GM18499 (cell line): ENCODE results near the gene TTC39A.

Source experiments
- ATAC-seq: cut with Tn5 transposase; IDR thresholded peaks from one replicate; pipeline ENCODE4 v1.9.1; 2021; ENCODE audit warnings: moderate number of reproducible peaks; ENCODE audit not compliant: insufficient read depth, unreplicated experiment

Gene TTC39A

DNA sequence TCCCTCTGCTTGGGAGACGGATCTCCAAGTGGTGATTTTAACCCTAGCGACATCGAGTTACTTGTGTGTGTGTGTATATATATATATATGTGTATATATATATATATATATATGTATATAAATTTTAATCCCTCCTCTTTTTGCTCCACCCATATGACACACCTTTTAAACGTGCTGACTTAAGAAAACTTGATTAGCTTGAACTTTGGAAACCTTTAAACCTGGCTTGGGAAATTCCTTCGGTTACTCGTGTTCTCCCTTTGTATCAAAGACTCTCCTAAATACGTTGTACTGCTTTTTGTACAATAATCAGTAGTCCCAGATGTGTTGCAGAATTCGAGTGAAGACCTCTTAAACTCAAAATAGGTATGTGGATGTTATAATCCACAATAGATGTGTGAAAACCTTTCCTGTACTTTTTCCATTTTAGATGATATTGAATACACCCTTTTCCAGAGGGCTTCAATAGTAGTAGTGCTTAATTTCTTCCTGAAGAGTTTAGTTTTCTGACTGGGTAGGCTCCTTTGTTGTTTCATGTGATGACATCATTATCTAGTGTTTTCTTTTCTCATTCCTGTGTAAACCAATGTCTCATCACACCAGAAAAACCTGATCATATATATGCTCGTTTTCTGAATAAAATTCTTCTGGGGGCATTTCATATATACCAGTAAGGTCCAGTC, 92.9 kb downstream of the TTC39A start:
- no peak for ATAC-seq
